Vagina (tissue), 2 donors: ENCODE results near the gene PARD3.

Experiments
- POLR2AphosphoS5 ChIP-seq, 2 donors: sonication (generic); formaldehyde crosslinking; IDR thresholded peaks; one replicate each; pipeline ENCODE4 v1.9.0; 2017; ENCODE audit warnings: antibody characterized with exemption in 2 of 2, mild to moderate bottlenecking in 2 of 2, low read depth in 1 of 2; ENCODE audit not compliant: insufficient read depth in 1 of 2
- TF ChIP-seq, protein P1 (sequence below), 3 experiments: fragments of 450-650 bp in 2 of 3; fragments of 200-600 bp in 1 of 3; sonication (generic) in 1 of 3; IDR thresholded peaks; one replicate each; pipeline ENCODE4 v1.5.1; 2017 to 2019; ENCODE audit warnings: antibody characterized with exemption in 3 of 3, mild to moderate bottlenecking in 2 of 3, moderate library complexity in 2 of 3

GRCh38 chr10:34166354-34166753 is 648.7 kb downstream of the PARD3 start:
- TF ChIP-seq POLR2AphosphoS5 (IDR thresholded peaks at IDR 0.05; ENCODE audit: insufficient read depth in 1 of 2, low read depth in 1 of 2) = no peak
- TF ChIP-seq, protein P1, sequence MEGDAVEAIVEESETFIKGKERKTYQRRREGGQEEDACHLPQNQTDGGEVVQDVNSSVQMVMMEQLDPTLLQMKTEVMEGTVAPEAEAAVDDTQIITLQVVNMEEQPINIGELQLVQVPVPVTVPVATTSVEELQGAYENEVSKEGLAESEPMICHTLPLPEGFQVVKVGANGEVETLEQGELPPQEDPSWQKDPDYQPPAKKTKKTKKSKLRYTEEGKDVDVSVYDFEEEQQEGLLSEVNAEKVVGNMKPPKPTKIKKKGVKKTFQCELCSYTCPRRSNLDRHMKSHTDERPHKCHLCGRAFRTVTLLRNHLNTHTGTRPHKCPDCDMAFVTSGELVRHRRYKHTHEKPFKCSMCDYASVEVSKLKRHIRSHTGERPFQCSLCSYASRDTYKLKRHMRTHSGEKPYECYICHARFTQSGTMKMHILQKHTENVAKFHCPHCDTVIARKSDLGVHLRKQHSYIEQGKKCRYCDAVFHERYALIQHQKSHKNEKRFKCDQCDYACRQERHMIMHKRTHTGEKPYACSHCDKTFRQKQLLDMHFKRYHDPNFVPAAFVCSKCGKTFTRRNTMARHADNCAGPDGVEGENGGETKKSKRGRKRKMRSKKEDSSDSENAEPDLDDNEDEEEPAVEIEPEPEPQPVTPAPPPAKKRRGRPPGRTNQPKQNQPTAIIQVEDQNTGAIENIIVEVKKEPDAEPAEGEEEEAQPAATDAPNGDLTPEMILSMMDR (IDR thresholded peaks at IDR 0.05) = no peak
